Rectal smooth muscle tissue (tissue), 1 donor: ENCODE data around the gene PRAC1.

Experiments
- H3K27ac ChIP-seq: one replicate; pipeline ENCODE4 v1.7.0; 2013; ENCODE audit warnings: low read depth, low read length, inconsistent platforms
- H3K27me3 ChIP-seq: one replicate; pipeline ENCODE4 v1.7.0; 2013; ENCODE audit warnings: low read length; ENCODE audit not compliant: control insufficient read depth, insufficient read depth
- H3K36me3 ChIP-seq: one replicate; pipeline ENCODE4 v1.7.0; 2013; ENCODE audit warnings: low read length; ENCODE audit not compliant: control insufficient read depth, insufficient read depth
- H3K4me1 ChIP-seq: one replicate; pipeline ENCODE4 v1.7.0; 2013; ENCODE audit warnings: low read length; ENCODE audit not compliant: control insufficient read depth, insufficient read depth
- H3K4me3 ChIP-seq: one replicate; pipeline ENCODE4 v1.7.0; 2013; ENCODE audit warnings: low read length
- H3K9ac ChIP-seq: one replicate; pipeline ENCODE4 v1.7.0; 2013; ENCODE audit warnings: low read length

Gene PRAC1

GRCh38 chr17:48728232-48729231, 6.2 kb upstream of the PRAC1 start, which contains the start of gene HOXB13:
TSS of gene HOXB13 (minus strand) at chr17:48728750. CDS start at chr17:48728593, 157 bp downstream.
- Histone ChIP-seq H3K36me3 (no peaks in the 10 kb centered on the region), H3K9ac (peak within 1 kb of the TSS; percentile 43), H3K27me3 (peaks cover 59% of the 10 kb centered on the region), H3K4me3 (peak within 1 kb of the TSS; percentile 66), H3K27ac (no peak within 1 kb of the TSS), H3K4me1 (no peaks in the 10 kb centered on the region)

DNA sequence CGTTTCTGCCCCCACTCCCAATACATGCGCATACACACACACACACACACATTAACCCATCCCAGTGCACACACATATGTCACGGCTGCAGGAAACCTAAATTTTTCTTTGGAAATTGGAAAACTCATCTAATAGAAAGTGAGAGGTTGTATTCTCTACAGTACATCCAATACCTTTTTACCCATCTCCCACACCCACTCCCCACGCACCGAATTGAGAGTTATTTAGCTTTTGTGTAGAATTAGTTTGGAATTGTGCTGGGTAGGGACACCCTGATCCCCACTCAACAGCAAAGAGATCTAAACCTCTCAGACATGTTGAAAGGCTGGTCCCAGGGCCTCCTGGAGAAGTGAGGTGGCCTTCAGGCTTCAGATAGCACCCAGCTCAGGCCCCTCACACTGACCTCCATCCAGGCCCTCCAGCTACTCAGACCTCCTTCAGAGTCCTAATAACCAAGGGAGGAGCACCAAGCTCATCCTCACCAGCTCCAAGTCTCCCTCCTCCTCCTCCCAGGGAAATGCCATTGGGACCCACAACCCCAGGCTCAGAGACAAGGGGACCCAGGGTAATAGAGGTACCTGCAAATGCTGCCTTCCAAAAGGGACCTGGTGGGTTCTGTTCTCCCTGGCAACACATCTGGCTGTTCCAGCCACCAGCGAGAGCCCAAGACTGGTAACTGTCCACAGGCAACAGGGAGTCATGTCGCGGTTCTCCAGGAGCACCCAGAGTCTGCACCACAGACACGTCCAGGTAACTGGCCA, 5.3 kb upstream of the PRAC1 start:
- H3K4me3 ChIP-seq = peak overlapping the region; percentile 66
- H3K36me3 ChIP-seq = no peaks in the 10 kb centered on the region
- no peaks in the 10 kb centered on the region for H3K4me1 ChIP-seq
- no peak overlapping the region for H3K9ac ChIP-seq
- no peak overlapping the region for H3K27ac ChIP-seq
- H3K27me3 ChIP-seq = peaks cover 57% of the 10 kb centered on the region

DNA sequence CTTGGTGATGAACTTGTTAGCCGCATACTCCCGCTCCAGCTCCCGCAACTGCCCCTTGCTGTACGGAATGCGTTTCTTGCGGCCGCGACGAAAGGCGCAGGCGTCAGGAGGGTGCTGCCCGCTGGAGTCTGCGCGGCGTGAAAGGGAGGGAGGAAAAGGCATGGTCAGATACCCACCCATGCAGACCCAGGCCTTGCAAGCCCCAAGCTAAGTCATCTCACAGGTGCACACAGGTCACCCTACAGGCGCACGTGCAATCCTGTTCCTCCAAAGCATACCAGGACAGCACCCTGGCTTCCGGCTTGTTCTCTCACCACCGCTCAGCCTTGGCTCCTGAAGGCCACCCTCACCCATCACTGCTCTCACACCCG, 4.6 kb upstream of the PRAC1 start:
- no peaks in the 10 kb centered on the region for H3K4me1 ChIP-seq
- H3K27me3 ChIP-seq = peaks cover 60% of the 10 kb centered on the region
- no peak overlapping the region for H3K9ac ChIP-seq
- H3K36me3 ChIP-seq = no peaks in the 10 kb centered on the region
- H3K27ac ChIP-seq = no peak overlapping the region
- H3K4me3 ChIP-seq = no peak overlapping the region

- Histone ChIP-seq H3K4me1 (no peaks in the 10 kb centered on the region), H3K27me3 (peaks cover 61% of the 10 kb centered on the region), H3K27ac (no peak overlapping the region), H3K4me3 (no peak overlapping the region), H3K9ac (no peak overlapping the region), H3K36me3 (no peaks in the 10 kb centered on the region)
Measured at GRCh38 chr17:48726114-48726915, 4.0 kb upstream of the PRAC1 start.

- no peak overlapping the region for H3K9ac ChIP-seq
- H3K4me3 ChIP-seq = no peak overlapping the region
- no peaks in the 10 kb centered on the region for H3K36me3 ChIP-seq
- no peaks in the 10 kb centered on the region for H3K4me1 ChIP-seq
- H3K27ac ChIP-seq = no peak overlapping the region
- H3K27me3 ChIP-seq = peaks cover 67% of the 10 kb centered on the region
Measured at GRCh38 chr17:48725288-48726064, 3.2 kb upstream of the PRAC1 start.

DNA sequence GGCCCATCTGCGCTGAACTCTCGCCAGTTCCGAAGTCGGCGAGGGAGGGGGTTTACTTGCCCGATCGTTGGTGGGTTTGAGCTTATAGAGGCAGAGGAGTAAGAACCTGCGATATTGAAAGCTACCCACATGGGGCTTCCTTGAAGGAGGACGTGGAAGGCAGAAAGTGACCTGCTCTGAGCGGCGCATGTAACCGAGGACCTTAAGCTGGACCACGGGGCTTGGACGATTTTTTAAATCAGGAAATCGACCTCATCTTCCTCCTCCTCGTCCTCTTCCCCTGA, 2.6 kb upstream of the PRAC1 start:
- Histone ChIP-seq H3K9ac (no peak overlapping the region), H3K27ac (no peak overlapping the region), H3K27me3 (peaks cover 64% of the 10 kb centered on the region), H3K4me3 (no peak overlapping the region), H3K36me3 (no peaks in the 10 kb centered on the region), H3K4me1 (no peaks in the 10 kb centered on the region)

GRCh38 chr17:48724251-48725003, 2.1 kb upstream of the PRAC1 start:
- no peak overlapping the region for H3K9ac ChIP-seq
- H3K27me3 ChIP-seq = peaks cover 61% of the 10 kb centered on the region
- H3K4me3 ChIP-seq = peak overlapping the region; percentile 2
- H3K36me3 ChIP-seq = no peaks in the 10 kb centered on the region
- no peaks in the 10 kb centered on the region for H3K4me1 ChIP-seq
- no peak overlapping the region for H3K27ac ChIP-seq

- Histone ChIP-seq H3K27me3 (peaks cover 64% of the 10 kb centered on the region), H3K4me3 (peak overlapping the region; percentile 55), H3K4me1 (no peaks in the 10 kb centered on the region), H3K27ac (no peak overlapping the region), H3K36me3 (no peaks in the 10 kb centered on the region), H3K9ac (no peak overlapping the region)
Measured at GRCh38 chr17:48723423-48724250, 1.3 kb upstream of the PRAC1 start.

DNA sequence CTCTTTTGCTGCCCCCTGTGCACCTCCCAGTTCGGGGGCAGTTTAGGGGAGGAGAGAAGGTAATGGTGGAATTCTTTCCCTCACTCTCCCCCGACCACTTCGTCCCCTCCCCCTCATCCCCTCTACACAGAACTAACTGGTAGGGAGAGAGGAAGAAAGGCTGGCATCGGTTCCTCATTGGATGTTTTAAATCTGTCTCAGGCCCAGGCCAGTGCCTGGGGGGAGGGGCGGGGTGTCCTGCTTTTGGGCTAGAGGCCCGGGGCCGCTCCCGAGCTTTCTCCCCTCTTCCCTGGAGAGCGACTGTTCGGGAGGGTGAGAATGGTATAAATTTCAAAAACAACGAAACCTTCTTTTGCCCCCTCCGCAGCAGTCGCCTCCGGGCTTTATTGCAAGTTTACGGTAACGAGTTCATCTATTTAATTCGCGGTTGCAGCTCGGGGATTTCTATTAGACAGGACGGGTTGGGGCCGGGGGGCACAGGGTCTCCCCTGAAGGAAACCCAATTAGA, 651 bp upstream of the PRAC1 start, which contains the start of gene PRAC2:
PRAC2 (plus strand) TSS at position 271 of the 508 bp plus-strand sequence. CDS start 1,226 bp downstream, outside the sequence.
- Histone ChIP-seq H3K9ac (peak within 1 kb of the TSS; percentile 35), H3K36me3 (no peaks in the 10 kb centered on the region), H3K4me3 (peak within 1 kb of the TSS; percentile 55), H3K27ac (no peak within 1 kb of the TSS), H3K27me3 (peaks cover 63% of the 10 kb centered on the region), H3K4me1 (no peaks in the 10 kb centered on the region)

- no peaks in the 10 kb centered on the region for H3K36me3 ChIP-seq
- no peak overlapping the region for H3K27ac ChIP-seq
- H3K4me1 ChIP-seq = no peaks in the 10 kb centered on the region
- peak overlapping the region; percentile 37 for H3K4me3 ChIP-seq
- H3K27me3 ChIP-seq = peaks cover 50% of the 10 kb centered on the region
- no peak overlapping the region for H3K9ac ChIP-seq
Measured at GRCh38 chr17:48721009-48721402, 1.3 kb downstream of the PRAC1 start.
